AG10803 (cell line): ENCODE measurements around the gene KCNJ4.

Experiments used
- DNase-seq: peaks from one replicate; pipeline ENCODE4 v3.0.0; 2010; ENCODE audit warnings: low read depth
- H3K4me3 ChIP-seq: 2 replicates; pipeline ENCODE4 v1.5.1; 2011; ENCODE audit warnings: mild to moderate bottlenecking, low read length, control low read depth
- TF ChIP-seq, protein P1 (sequence below): conservative IDR thresholded peaks from 2 replicates; pipeline ENCODE4 v1.5.1; 2011; ENCODE audit warnings: mild to moderate bottlenecking, low read length, control low read depth, inconsistent platforms

The KCNJ4 gene

DNA sequence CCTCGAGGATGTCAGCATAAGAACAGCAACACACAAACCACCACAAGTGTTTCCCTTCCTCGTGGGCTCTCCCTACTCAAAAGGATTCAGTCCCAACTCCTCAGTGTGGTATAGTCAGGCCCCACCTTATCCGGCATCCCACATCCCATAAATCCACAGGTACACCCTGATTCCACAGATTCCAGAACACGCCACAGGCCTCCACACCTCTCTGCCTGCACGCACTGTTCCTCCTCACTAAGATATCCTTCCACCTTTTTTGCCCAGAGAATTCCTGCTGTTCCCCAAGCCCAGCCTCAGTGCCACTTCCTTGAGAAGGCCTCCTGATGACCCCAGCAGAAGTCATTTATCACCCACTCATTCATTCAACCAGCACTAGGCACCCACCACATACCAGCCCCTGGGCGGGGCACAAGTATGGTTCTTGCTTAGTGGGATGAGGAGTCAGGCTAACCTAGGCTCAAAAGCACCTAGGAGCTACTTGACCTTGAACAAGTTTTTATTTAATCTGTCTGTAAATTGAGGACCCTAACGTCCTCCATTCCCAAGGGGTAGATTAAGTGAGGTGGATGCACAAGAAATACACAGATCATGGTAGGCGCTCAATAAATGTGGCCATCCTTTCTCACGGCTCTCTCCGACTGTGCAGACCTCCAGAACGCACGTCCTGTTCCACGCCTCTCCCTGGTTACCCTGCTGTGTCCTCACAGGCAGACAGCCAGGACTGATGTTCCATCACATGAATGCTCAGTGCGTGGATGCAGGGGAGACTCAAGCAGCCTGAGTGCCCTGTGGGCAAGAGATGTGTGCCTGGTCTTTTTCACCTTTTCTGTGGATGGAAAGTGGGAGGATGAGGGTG, 2.1 kb upstream of the KCNJ4 start:
- TF ChIP-seq, protein P1, sequence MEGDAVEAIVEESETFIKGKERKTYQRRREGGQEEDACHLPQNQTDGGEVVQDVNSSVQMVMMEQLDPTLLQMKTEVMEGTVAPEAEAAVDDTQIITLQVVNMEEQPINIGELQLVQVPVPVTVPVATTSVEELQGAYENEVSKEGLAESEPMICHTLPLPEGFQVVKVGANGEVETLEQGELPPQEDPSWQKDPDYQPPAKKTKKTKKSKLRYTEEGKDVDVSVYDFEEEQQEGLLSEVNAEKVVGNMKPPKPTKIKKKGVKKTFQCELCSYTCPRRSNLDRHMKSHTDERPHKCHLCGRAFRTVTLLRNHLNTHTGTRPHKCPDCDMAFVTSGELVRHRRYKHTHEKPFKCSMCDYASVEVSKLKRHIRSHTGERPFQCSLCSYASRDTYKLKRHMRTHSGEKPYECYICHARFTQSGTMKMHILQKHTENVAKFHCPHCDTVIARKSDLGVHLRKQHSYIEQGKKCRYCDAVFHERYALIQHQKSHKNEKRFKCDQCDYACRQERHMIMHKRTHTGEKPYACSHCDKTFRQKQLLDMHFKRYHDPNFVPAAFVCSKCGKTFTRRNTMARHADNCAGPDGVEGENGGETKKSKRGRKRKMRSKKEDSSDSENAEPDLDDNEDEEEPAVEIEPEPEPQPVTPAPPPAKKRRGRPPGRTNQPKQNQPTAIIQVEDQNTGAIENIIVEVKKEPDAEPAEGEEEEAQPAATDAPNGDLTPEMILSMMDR = no peak
- no peak overlapping the region for H3K4me3 ChIP-seq
- no peak for DNase-seq

DNA sequence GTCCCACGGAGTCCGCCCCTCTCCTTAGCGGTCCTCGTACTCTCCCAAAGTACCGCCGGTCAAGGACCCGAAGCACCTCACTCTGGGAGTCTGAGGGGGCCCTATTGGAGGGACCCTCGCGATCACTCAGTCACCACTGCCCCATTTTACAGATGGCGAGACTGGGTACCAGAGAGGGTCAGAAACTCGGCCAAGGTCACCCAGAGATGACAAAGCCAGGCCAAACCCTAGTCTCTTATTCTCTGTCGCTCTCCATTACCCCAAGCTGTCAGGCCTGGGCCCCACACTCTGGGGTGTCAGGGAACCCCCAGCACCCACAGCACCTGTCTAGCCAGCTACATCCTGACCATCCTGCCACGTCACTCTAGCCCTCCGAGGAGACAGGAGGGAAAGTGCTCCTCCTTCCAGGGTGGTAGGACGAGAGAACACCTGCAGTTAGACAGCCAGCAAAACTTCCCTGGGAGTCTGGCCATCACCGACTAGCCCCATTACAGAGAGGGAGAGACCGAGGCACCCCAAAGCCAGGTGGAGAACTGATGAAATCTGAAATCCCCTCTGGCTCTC, 1.4 kb upstream of the KCNJ4 start:
- TF ChIP-seq, protein P1 = no peak
- H3K4me3 ChIP-seq = no peak overlapping the region
- DNase-seq = no peak

DNA sequence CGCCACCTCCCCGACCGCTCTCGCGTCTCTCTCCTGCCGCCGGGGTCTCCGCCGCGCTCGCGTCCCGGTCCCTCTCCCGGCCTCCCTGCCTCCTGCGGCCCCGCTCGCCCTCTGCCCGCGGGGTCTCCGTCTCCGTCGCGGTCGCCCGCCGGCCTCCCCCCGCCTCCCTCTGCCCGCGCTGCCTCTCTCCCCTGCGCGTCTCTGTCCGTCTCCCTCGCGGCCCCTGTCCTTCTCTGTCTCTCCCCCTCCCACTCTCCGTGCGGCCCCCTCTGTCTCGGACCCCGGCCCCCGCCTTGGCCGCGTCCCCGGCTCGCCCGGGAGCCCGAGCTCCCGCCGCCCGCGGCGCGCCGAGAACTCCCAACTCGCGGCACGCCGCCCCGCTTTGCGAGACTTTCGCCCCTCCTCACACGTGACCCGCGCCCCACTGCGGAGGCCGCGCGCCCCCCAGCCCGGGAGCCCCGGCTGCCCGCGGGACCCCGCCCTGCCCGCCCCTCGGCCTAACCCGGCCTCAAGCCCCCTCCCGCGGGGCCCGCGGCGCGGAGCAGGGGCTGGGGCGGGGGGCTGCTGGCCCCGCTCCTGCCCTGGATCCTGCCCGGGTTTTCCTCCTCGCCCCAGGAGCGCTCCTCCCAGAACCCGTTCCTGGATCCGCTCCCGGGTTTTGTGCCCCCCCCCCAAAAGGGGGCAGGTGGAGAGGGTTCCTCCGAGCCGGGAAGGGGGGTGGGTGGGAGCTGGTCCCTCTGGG, 702 bp upstream of the KCNJ4 start:
- TF ChIP-seq, protein P1 = no peak
- DNase-seq = no peak
- no peak overlapping the region for H3K4me3 ChIP-seq

DNA sequence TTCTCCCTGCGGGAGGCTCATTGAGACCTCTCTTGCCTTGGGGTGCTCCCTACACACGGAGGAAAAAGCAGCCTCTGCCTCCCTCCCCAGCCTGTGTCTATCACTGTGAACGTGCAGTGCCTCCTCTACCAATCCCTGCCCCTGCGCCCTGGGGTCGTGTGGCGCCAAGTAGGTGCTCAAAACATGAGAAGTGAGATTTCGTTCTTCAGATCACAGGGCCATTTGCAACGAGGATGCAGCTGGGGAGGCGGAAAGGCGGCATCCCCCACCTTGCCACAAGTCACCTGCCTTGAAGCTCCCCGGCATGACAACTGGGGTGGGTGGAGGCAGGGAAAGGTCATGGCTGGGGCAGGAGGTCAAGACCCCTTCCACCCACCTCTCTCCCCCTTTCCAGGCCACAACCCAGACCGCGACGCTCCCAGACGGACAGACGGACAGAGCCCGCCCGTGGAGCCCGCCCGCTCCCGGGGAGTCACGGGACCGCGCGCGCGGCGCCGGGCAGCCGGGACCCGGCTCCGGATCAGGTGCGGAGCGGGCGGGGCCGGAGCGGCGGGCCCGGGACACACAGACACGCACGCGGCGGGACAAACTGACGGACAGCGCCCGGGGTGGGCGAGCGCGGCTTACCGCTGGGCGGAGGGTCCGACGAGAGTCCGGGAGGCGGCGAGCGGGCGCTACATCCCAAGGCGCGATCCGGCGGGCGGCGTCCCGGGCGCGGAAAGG, 485 bp downstream of the KCNJ4 start:
- H3K4me3 ChIP-seq = no peak overlapping the region
- DNase-seq = no peak
- TF ChIP-seq, protein P1 = no peak

DNA sequence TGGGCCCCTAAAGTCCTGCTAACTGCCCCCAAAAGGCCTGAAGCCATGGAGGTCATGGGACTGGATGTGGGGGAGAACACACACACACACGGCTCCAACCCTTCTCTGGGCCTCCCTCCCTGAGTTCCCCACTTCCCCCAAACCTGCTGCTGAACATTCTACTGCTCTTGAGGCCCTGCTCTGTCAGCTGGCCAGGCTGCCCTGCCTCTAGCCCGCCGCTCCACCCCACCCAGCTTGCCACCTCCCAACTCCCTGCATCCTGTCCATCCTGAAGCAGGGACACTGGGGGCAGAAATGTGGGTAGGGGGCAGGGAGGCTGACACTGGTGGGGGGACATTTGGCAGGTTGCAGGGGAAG, 1.0 kb downstream of the KCNJ4 start:
- no peak for DNase-seq
- TF ChIP-seq, protein P1 = no peak
- H3K4me3 ChIP-seq = no peak overlapping the region

DNA sequence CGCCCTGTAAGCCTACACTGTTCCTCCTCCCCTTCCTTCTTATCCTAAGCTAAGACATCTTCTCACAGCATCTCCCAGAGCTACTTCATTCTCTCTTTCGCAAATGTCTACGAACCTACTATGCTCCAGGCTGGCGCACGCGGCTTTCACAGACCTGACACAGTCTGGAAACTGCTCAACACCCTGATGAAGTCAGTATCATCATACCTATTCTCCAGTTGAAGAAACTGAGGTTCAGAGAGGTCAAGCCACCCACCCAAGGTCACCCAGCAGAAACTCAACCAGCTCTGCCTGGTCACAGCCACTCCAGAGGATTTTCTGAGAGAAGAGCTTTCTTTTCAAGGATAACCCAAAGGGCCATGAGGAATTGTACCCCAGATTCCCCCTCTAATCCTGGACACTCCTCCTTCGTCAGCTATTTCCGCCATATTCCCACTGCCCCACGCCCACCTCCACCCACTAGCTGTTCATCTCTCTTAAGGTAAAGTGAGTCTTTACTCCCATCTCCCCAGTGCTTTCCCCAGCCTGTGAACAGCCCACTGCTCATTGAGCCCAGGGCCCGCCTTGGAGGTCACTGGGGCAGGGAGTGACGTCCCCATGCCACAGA, 1.8 kb downstream of the KCNJ4 start:
- no peak overlapping the region for H3K4me3 ChIP-seq
- TF ChIP-seq, protein P1 = no peak
- DNase-seq = no peak
